IPS-20b (cell line): Measurements from ENCODE around the gene KLRB1.
"Not testable (repeated sequence)": the region's sequence is repeated elsewhere in the genome, so short reads cannot be mapped to it uniquely, and the experiment has no call there.

Experiments used
- H3K27ac ChIP-seq: one replicate; pipeline ENCODE4 v1.5.1; 2013; ENCODE audit warnings: low read length
- H3K27me3 ChIP-seq: 2 replicates; pipeline ENCODE4 v1.6.1; 2013; ENCODE audit warnings: mild to moderate bottlenecking, low read length, inconsistent platforms; ENCODE audit not compliant: insufficient read depth
- H3K36me3 ChIP-seq: 2 replicates; pipeline ENCODE4 v1.6.1; 2013; ENCODE audit warnings: low read depth, mild to moderate bottlenecking, inconsistent platforms, low read length, moderate library complexity; ENCODE audit not compliant: insufficient read depth
- H3K4me1 ChIP-seq: 2 replicates; pipeline ENCODE4 v1.6.1; 2013; ENCODE audit warnings: mild to moderate bottlenecking, control low read depth, inconsistent platforms, low read length, moderate library complexity; ENCODE audit not compliant: insufficient read depth
- H3K4me3 ChIP-seq: 2 replicates; pipeline ENCODE4 v1.5.1; 2013; ENCODE audit warnings: mild to moderate bottlenecking, low read length, inconsistent platforms
- H3K9ac ChIP-seq: 2 replicates; pipeline ENCODE4 v1.6.1; 2013; ENCODE audit warnings: low read depth, mild to moderate bottlenecking, inconsistent platforms, low read length, moderate library complexity
- H3K9me3 ChIP-seq: 2 replicates; pipeline ENCODE4 v1.6.1; 2013; ENCODE audit warnings: mild to moderate bottlenecking, low read depth, low read length, inconsistent platforms; ENCODE audit not compliant: insufficient read depth

The KLRB1 gene

DNA sequence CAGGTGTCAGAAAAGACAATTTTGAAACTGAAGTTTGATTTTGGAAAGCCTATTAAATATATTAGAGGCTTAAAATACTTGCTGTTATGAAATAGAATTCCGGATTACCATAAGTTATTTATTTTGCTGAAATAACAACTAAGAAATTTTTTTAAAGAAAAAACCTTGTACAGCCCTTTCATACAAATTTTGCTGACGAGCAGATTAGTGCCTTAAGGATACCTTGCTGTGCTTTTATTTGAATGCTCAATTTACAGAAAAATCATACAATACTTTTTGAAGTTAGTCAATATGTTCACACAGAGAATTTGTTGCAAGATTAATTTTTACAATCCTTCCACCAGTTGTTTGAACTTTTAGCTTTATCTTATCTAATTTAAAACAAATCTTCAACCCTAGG is 32.3 kb upstream of the KLRB1 start:
- no peak overlapping the region for H3K9ac ChIP-seq
- no peak overlapping the region for H3K4me3 ChIP-seq
- H3K27ac ChIP-seq, result no peak overlapping the region
- no peaks in the 10 kb centered on the region for H3K4me1 ChIP-seq
- H3K9me3 ChIP-seq, result peaks cover 10% of the 10 kb centered on the region
- no peaks in the 10 kb centered on the region for H3K27me3 ChIP-seq
- no peaks in the 10 kb centered on the region for H3K36me3 ChIP-seq

DNA sequence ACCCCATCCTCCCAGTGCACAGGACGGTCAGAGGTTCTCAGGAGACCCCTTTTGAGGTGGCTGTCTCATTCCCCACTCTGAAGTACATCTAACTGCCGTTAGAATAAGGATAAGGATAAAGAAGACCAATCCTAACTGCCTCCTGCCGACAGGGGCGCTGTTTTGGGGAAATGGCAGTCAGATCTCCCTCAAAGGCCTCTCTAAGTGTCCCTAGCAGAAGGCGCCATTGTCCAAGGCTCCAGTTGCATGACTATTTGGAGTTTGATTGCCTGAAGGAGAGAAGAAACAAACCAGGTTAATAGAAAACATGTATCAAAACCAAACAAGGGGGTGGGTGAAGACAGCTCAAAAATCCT is 29.1 kb upstream of the KLRB1 start:
- H3K9ac ChIP-seq, result no peak overlapping the region
- no peaks in the 10 kb centered on the region for H3K27me3 ChIP-seq
- peaks cover 14% of the 10 kb centered on the region for H3K9me3 ChIP-seq
- no peak overlapping the region for H3K4me3 ChIP-seq
- no peaks in the 10 kb centered on the region for H3K4me1 ChIP-seq
- no peaks in the 10 kb centered on the region for H3K36me3 ChIP-seq
- H3K27ac ChIP-seq, result no peak overlapping the region

DNA sequence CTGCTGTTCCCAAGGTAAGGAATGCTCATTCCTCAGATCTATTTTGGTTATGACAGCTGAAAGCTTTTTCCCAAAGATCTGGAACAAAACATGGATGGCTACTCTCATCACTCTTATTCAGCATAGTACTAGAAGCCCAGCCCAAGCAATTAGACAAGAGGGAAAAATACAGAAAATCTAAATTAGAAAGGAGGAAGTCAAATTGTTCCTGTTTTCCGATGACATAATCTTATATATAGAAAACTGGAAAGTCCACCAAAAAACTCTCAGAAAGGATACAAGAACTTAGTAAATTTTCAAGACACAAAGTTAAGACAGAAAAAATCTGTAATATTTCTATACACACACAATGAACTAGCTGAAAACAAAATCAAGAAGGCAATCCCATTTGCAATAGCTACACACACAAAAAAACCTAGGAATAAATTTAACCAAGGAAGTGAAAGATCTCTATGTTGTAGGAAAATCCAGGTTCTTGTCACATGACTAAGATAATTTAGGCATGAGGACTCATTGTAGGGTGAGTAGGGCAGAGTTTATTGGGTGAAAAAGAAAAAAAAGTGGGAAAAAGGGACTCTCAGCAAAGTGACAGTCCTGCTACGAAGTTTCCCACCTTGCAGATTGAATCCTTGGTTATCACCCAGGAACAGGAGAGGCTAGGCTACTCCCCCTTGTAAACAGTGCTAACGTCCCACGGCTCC is 28.6 kb upstream of the KLRB1 start:
- Histone ChIP-seq H3K9ac (no peak overlapping the region), H3K4me3 (no peak overlapping the region), H3K27me3 (no peaks in the 10 kb centered on the region), H3K27ac (no peak overlapping the region), H3K9me3 (peaks cover 14% of the 10 kb centered on the region), H3K4me1 (no peaks in the 10 kb centered on the region), H3K36me3 (no peaks in the 10 kb centered on the region)

GRCh38 chr12:9634969-9635754 is 27.4 kb upstream of the KLRB1 start:
- Histone ChIP-seq H3K4me1 (no peaks in the 10 kb centered on the region), H3K4me3 (no peak overlapping the region), H3K9me3 (peaks cover 14% of the 10 kb centered on the region), H3K36me3 (no peaks in the 10 kb centered on the region), H3K27ac (no peak overlapping the region), H3K27me3 (no peaks in the 10 kb centered on the region), H3K9ac (no peak overlapping the region)

GRCh38 chr12:9634177-9634803 is 26.6 kb upstream of the KLRB1 start:
- H3K4me1 ChIP-seq, result no peaks in the 10 kb centered on the region
- H3K4me3 ChIP-seq, result no peak overlapping the region
- no peak overlapping the region for H3K27ac ChIP-seq
- H3K36me3 ChIP-seq, result no peaks in the 10 kb centered on the region
- no peaks in the 10 kb centered on the region for H3K27me3 ChIP-seq
- H3K9me3 ChIP-seq, result peaks cover 8% of the 10 kb centered on the region
- H3K9ac ChIP-seq, result no peak overlapping the region

DNA sequence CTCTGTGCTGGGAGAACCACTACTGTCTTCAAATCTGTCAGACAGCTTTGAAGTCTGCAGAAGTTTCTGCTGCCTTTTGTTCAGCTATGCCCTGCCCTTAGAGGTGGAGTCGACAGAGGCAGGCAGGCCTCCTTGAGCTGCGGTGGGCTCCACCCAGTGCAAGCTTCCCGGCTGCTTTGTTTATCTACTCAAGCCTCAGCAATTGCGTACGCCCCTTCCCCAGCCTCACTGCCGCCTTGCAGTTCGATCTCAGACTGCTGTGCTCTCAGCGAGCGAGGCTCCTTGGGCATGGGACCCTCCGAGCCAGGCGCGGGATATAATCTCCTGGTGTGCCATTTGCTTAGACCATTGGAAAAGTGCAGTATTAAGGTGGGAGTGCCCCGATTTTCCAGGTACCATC is 25.1 kb upstream of the KLRB1 start:
- Histone ChIP-seq H3K27ac (no peak overlapping the region), H3K36me3 (no peaks in the 10 kb centered on the region), H3K27me3 (no peaks in the 10 kb centered on the region), H3K9ac (no peak overlapping the region), H3K9me3 (peaks cover 5% of the 10 kb centered on the region), H3K4me3 (no peak overlapping the region), H3K4me1 (no peaks in the 10 kb centered on the region)

DNA sequence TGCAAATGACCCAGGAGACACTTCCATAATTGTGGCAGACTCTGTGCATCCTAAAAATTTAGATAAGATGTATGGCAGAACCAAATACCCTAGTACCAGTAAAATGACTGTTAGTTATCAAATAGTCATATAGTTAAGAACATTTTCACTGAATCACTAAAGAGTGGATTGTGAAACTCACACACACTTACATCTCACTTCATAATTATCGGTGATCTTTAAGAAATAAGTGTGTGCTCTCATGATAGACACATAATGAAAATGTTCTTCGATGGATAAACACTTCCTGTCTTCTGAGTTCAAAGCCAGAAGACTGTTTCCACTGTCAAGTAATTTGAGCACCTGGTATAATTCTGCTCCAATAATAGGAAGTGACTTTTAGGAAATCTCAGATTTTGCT is 19.1 kb upstream of the KLRB1 start:
- H3K27ac ChIP-seq, result no peak overlapping the region
- no peaks in the 10 kb centered on the region for H3K36me3 ChIP-seq
- no peaks in the 10 kb centered on the region for H3K4me1 ChIP-seq
- no peaks in the 10 kb centered on the region for H3K9me3 ChIP-seq
- H3K9ac ChIP-seq, result no peak overlapping the region
- H3K4me3 ChIP-seq, result no peak overlapping the region
- no peaks in the 10 kb centered on the region for H3K27me3 ChIP-seq

- Histone ChIP-seq H3K4me1 (no peaks in the 10 kb centered on the region), H3K4me3 (no peak overlapping the region), H3K9ac (no peak overlapping the region), H3K9me3 (no peaks in the 10 kb centered on the region), H3K27ac (no peak overlapping the region), H3K36me3 (no peaks in the 10 kb centered on the region), H3K27me3 (no peaks in the 10 kb centered on the region)
These were observed 18.6 kb upstream of the KLRB1 start for GRCh38 chr12:9626291-9626690.

- no peaks in the 10 kb centered on the region for H3K9me3 ChIP-seq
- H3K36me3 ChIP-seq, result no peaks in the 10 kb centered on the region
- H3K27ac ChIP-seq, result no peak overlapping the region
- H3K9ac ChIP-seq, result no peak overlapping the region
- H3K4me1 ChIP-seq, result no peaks in the 10 kb centered on the region
- no peak overlapping the region for H3K4me3 ChIP-seq
- H3K27me3 ChIP-seq, result no peaks in the 10 kb centered on the region
These were observed 17.3 kb upstream of the KLRB1 start for GRCh38 chr12:9625019-9625418.

GRCh38 chr12:9619411-9620179 is 11.9 kb upstream of the KLRB1 start:
- no peaks in the 10 kb centered on the region for H3K27me3 ChIP-seq
- H3K4me1 ChIP-seq, result no peaks in the 10 kb centered on the region
- H3K9ac ChIP-seq, result no peak overlapping the region
- H3K36me3 ChIP-seq, result no peaks in the 10 kb centered on the region
- no peak overlapping the region for H3K27ac ChIP-seq
- no peak overlapping the region for H3K4me3 ChIP-seq
- H3K9me3 ChIP-seq, result no peaks in the 10 kb centered on the region

GRCh38 chr12:9618906-9619305 is 11.2 kb upstream of the KLRB1 start:
- H3K4me1 ChIP-seq, H3K27ac ChIP-seq, H3K9me3 ChIP-seq, H3K9ac ChIP-seq, H3K4me3 ChIP-seq, H3K27me3 ChIP-seq, H3K36me3 ChIP-seq: not testable (repeated sequence)
